IMR-90 (cell line): ENCODE data around the gene HSPA12A. TPM values are rescaled to one million over a fixed set of nuclear protein-coding genes. Genes with fewer than 3 reads are reported as not detected.

ENCODE experiments used
- ATAC-seq: fragments of 200-7000 bp; cut with Tn5 transposase; 2 replicates; pipeline ENCODE4 v1.9.1; 2020; ENCODE audit warnings: low read depth, mild to moderate bottlenecking, moderate library complexity
- BruUV-seq: library from RNA; stranded (reverse); fragments of 400-500 nt; replicated peaks from 2 replicates; lab custom pipeline; 2021; lab: Mats Ljungman, UMichigan
- CTCF ChIA-PET: fragments of 300-600 bp; formaldehyde crosslinking; extraction: SDS; loops from one replicate; lab custom pipeline; 2021; ENCODE audit warnings: antibody characterized with exemption; lab: Yijun Ruan, JAX
- POLR2A ChIA-PET: fragments of 300-600 bp; sonication (Branson Sonifier 250); formaldehyde crosslinking; loops from one replicate; lab custom pipeline; 2022; ENCODE audit warnings: antibody characterized with exemption; ENCODE audit not compliant: unreplicated experiment; lab: Charles Lee
- DNase-seq: peaks from one replicate; pipeline ENCODE4 v3.0.0; 2013
- H2AFZ ChIP-seq: replicated peaks from 2 replicates; pipeline ENCODE3; 2013; ENCODE audit warnings: low read length, mild to moderate bottlenecking; ENCODE audit not compliant: poor library complexity
- H2AK5ac ChIP-seq: 2 replicates; pipeline ENCODE4 v1.6.1; 2013; ENCODE audit warnings: low read depth, low read length, inconsistent platforms
- H2AK9ac ChIP-seq: replicated peaks from 2 replicates; pipeline ENCODE3; 2013; ENCODE audit warnings: mild to moderate bottlenecking, low read depth, low read length, moderate library complexity; ENCODE audit not compliant: poor library complexity
- H2BK120ac ChIP-seq: 2 replicates; pipeline ENCODE4 v1.6.1; 2013; ENCODE audit warnings: low read depth, low read length, inconsistent platforms
- H2BK15ac ChIP-seq: 3 replicates; pipeline ENCODE4 v1.6.1; 2013; ENCODE audit warnings: low read depth, low read length, inconsistent platforms
- H2BK20ac ChIP-seq: 2 replicates; pipeline ENCODE4 v1.6.1; 2013; ENCODE audit warnings: low read depth, mild to moderate bottlenecking, inconsistent platforms, low read length, moderate library complexity
- H2BK5ac ChIP-seq: 2 replicates; pipeline ENCODE4 v1.6.1; 2013; ENCODE audit warnings: mild to moderate bottlenecking, low read depth, low read length, inconsistent platforms; ENCODE audit not compliant: poor library complexity, severe bottlenecking
- H3K14ac ChIP-seq: replicated peaks from 2 replicates; pipeline ENCODE4 v1.6.1; 2013; ENCODE audit warnings: low read depth, low read length, inconsistent platforms
- H3K18ac ChIP-seq: 2 replicates; pipeline ENCODE4 v1.6.1; 2013; ENCODE audit warnings: low read depth, low read length, control low read depth
- H3K23ac ChIP-seq: 2 replicates; pipeline ENCODE4 v1.6.1; 2013; ENCODE audit warnings: low read depth, low read length, inconsistent platforms
- H3K27ac ChIP-seq: 2 replicates; pipeline ENCODE4 v1.5.1; 2013; ENCODE audit warnings: mild to moderate bottlenecking, control low read depth, low read length; ENCODE audit not compliant: insufficient read depth
- H3K27me3 ChIP-seq: 2 replicates; pipeline ENCODE4 v1.6.1; 2013; ENCODE audit warnings: low read length; ENCODE audit not compliant: control insufficient read depth, insufficient read depth
- H3K36me3 ChIP-seq: 2 replicates; pipeline ENCODE4 v1.6.1; 2013; ENCODE audit warnings: low read length, mixed read lengths; ENCODE audit not compliant: control insufficient read depth, insufficient read depth
- H3K4ac ChIP-seq: 2 replicates; pipeline ENCODE4 v1.6.1; 2013; ENCODE audit warnings: low read depth, low read length, inconsistent platforms
- H3K4me1 ChIP-seq: 2 replicates; pipeline ENCODE4 v1.6.1; 2013; ENCODE audit warnings: low read length, mixed read lengths; ENCODE audit not compliant: control insufficient read depth, insufficient read depth
- H3K4me2 ChIP-seq: 2 replicates; pipeline ENCODE4 v1.6.1; 2013; ENCODE audit warnings: low read depth, mild to moderate bottlenecking, control low read depth, low read length, moderate library complexity
- H3K4me3 ChIP-seq: 2 replicates; pipeline ENCODE4 v1.5.1; 2013; ENCODE audit warnings: low read depth, mild to moderate bottlenecking, control low read depth, low read length, moderate library complexity; ENCODE audit not compliant: insufficient read depth
- H3K56ac ChIP-seq: 2 replicates; pipeline ENCODE4 v1.6.1; 2013; ENCODE audit warnings: low read length, inconsistent platforms; ENCODE audit not compliant: insufficient read depth; ENCODE audit errors: extremely low read depth
- H3K79me1 ChIP-seq, 2 experiments: 2 replicates each; pipeline ENCODE4 v1.6.1; 2013; ENCODE audit warnings: low read length in 2 of 2, inconsistent platforms in 1 of 2, low read depth in 1 of 2
- H3K9ac ChIP-seq: 2 replicates; pipeline ENCODE4 v1.6.1; 2013; ENCODE audit warnings: low read depth, low read length, control low read depth
- H3K9me1 ChIP-seq: 2 replicates; pipeline ENCODE4 v1.6.1; 2013; ENCODE audit warnings: low read length, inconsistent platforms; ENCODE audit not compliant: insufficient read depth
- H3K9me3 ChIP-seq: 2 replicates; pipeline ENCODE4 v1.6.1; 2013; ENCODE audit warnings: low read length; ENCODE audit not compliant: control insufficient read depth, insufficient read depth
- H4K20me1 ChIP-seq: 2 replicates; pipeline ENCODE4 v1.6.1; 2013; ENCODE audit warnings: low read length, inconsistent platforms; ENCODE audit not compliant: insufficient read depth
- H4K5ac ChIP-seq: 2 replicates; pipeline ENCODE4 v1.6.1; 2013; ENCODE audit warnings: mild to moderate bottlenecking, low read depth, low read length, control low read depth
- H4K8ac ChIP-seq, 2 experiments: 2 replicates each; pipeline ENCODE4 v1.6.1; 2013; ENCODE audit warnings: low read depth in 2 of 2, low read length in 2 of 2, control low read depth in 1 of 2, inconsistent platforms in 1 of 2
- H4K91ac ChIP-seq: 2 replicates; pipeline ENCODE4 v1.6.1; 2013; ENCODE audit warnings: low read depth, low read length, inconsistent platforms; ENCODE audit not compliant: insufficient read depth
- BHLHE40 ChIP-seq: fragments of 150-350 bp; IDR thresholded peaks from 2 replicates; pipeline ENCODE4 v1.6.1; 2016; ENCODE audit warnings: mild to moderate bottlenecking, low read depth, low read length
- CEBPB ChIP-seq: IDR thresholded peaks from 2 replicates; pipeline ENCODE4 v1.6.1; 2012; ENCODE audit warnings: low read depth, low read length, improper control_type of control experiment
- CHD1 ChIP-seq: IDR thresholded peaks from 2 replicates; pipeline ENCODE4 v1.6.1; 2012; ENCODE audit warnings: low read depth, low read length, improper control_type of control experiment
- CTCF ChIP-seq: conservative IDR thresholded peaks from 2 replicates; pipeline ENCODE4 v1.5.1; 2012; ENCODE audit warnings: mild to moderate bottlenecking, low read depth, low read length, improper control_type of control experiment
- ELK1 ChIP-seq: fragments of 150-350 bp; IDR thresholded peaks from 2 replicates; pipeline ENCODE4 v1.6.1; 2016; ENCODE audit warnings: low read depth, mild to moderate bottlenecking, low read length, moderate library complexity, borderline replicate concordance
- FOS ChIP-seq: fragments of 150-350 bp; IDR thresholded peaks from 2 replicates; pipeline ENCODE4 v1.6.1; 2016; ENCODE audit warnings: low read depth, low read length
- MAFK ChIP-seq: IDR thresholded peaks from 2 replicates; pipeline ENCODE4 v1.6.1; 2012; ENCODE audit warnings: low read depth, low read length, improper control_type of control experiment
- MAZ ChIP-seq: IDR thresholded peaks from 2 replicates; pipeline ENCODE4 v1.6.1; 2012; ENCODE audit warnings: low read depth, mild to moderate bottlenecking, low read length, improper control_type of control experiment, moderate library complexity, borderline replicate concordance
- MXI1 ChIP-seq: IDR thresholded peaks from 2 replicates; pipeline ENCODE4 v1.6.1; 2012; ENCODE audit warnings: low read depth, mild to moderate bottlenecking, low read length, moderate library complexity, borderline replicate concordance
- NFE2L2 ChIP-seq: fragments of 150-350 bp; IDR thresholded peaks from 2 replicates; pipeline ENCODE4 v1.6.1; 2016; ENCODE audit warnings: low read depth, mild to moderate bottlenecking, low read length
- POLR2A ChIP-seq: IDR thresholded peaks from 2 replicates; pipeline ENCODE4 v1.6.1; 2012; ENCODE audit warnings: mild to moderate bottlenecking, low read depth, low read length
- RAD21 ChIP-seq: IDR thresholded peaks from 2 replicates; pipeline ENCODE4 v1.6.1; 2012; ENCODE audit warnings: low read length, improper control_type of control experiment
- RCOR1 ChIP-seq: IDR thresholded peaks from 2 replicates; pipeline ENCODE4 v1.6.1; 2012; ENCODE audit warnings: mild to moderate bottlenecking, low read length, improper control_type of control experiment; ENCODE audit not compliant: insufficient replicate concordance
- RFX5 ChIP-seq: IDR thresholded peaks from 2 replicates; pipeline ENCODE4 v1.8.0; 2012; ENCODE audit warnings: low read depth, mild to moderate bottlenecking, low read length, moderate library complexity
- SMC3 ChIP-seq: fragments of 150-350 bp; IDR thresholded peaks from 2 replicates; pipeline ENCODE4 v1.6.1; 2016; ENCODE audit warnings: low read depth, mild to moderate bottlenecking, antibody characterized with exemption, low read length, moderate library complexity
- WGBS, 2 experiments: methylation state at CpG; one replicate each; pipeline versions ENCODE4 v1.1.5 to v1.1.7; 2013; ENCODE audit warnings: missing lambda C conversion rate in 2 of 2; ENCODE audit not compliant: insufficient read length in 1 of 2; ENCODE audit errors: extremely low coverage in 2 of 2; 5-methylcytosine and 5-hydroxymethylcytosine counted together
- dilution Hi-C: fragments of 300-500 bp; cut with HindIII; formaldehyde crosslinking; loops from one replicate; pipeline ENCODE4 v1.14.3; 2018; ENCODE audit warnings: low sequenced_read_pairs; ENCODE audit not compliant: unreplicated experiment
- in situ Hi-C: fragments of 300-500 bp; cut with MboI; formaldehyde crosslinking; loops from 3 replicates; pipeline ENCODE4 v1.14.3; 2019; ENCODE audit warnings: low sequenced_read_pairs, inconsistent platforms, mixed read lengths
- intact Hi-C: fragments of 100-400 bp; cut with micrococcal nuclease; formaldehyde crosslinking; loops from 2 replicates; pipeline ENCODE4 v1.10.0; 2022
- polyA plus RNA-seq, 3 experiments: library from polyadenylated mRNA; depleted of rRNA; stranded (reverse); fragments of >200 nt; gene quantifications; 2 replicates each; pipeline ENCODE4 v1.2.3, GENCODE V29; 2012; ENCODE audit warnings: low replicate concordance in 1 of 3
- total RNA-seq: library from RNA; depleted of rRNA; stranded (reverse); fragments of >200 nt; gene quantifications from 2 replicates; pipeline ENCODE4 v1.2.3, GENCODE V29; 2012
- TF ChIP-seq, protein P1 (sequence below): fragments of 150-350 bp; IDR thresholded peaks from 2 replicates; pipeline ENCODE4 v1.6.1; 2017; ENCODE audit warnings: mild to moderate bottlenecking, antibody characterized with exemption, low read length, low read depth

The HSPA12A gene
- total and polyA plus RNA-seq, 2 of the 4 experiments (the other 2 are of a cell fraction), result 16.1 to 16.7 TPM

GRCh38 chr10:116672891-116673290, 69.5 kb downstream of the HSPA12A start:
- H2BK15ac ChIP-seq, result no peak overlapping the region
- CTCF ChIA-PET, result no interaction called here
- in situ Hi-C loops, result loop anchor here (5.0 kb wide), 1 partner anchor 504 kb away; no protein-coding TSS in a partner anchor

More at GRCh38 chr10:116672891-116673290, 69.5 kb downstream of the HSPA12A start:
- no peak overlapping the region for H3K9ac ChIP-seq
- no peak overlapping the region for H2AK5ac ChIP-seq
- peaks cover 6% of the 10 kb centered on the region for H3K4me1 ChIP-seq
- H3K14ac ChIP-seq, result no peak overlapping the region
- WGBS, 2 experiments, result 100% methylated on average over 2 of the region's 5 CpGs; no CpG with 5 or more reads in 1 of the 2 experiments
- H3K56ac ChIP-seq, result no peak overlapping the region
- POLR2A ChIA-PET, result no interaction called here
- no peak overlapping the region for H3K18ac ChIP-seq
- H3K23ac ChIP-seq, result no peak overlapping the region
- H3K4me2 ChIP-seq, result no peak overlapping the region
- no peak overlapping the region for H4K91ac ChIP-seq
- intact Hi-C loops, result no loop called here
- H3K9me1 ChIP-seq, result peaks cover 14% of the 10 kb centered on the region
- no peak overlapping the region for H2AK9ac ChIP-seq
- H2BK120ac ChIP-seq, result no peak overlapping the region
- H3K79me1 ChIP-seq, result no peaks in the 10 kb centered on the region
- no TSS peak for BruUV-seq
- no peak overlapping the region for H3K4me3 ChIP-seq
- H3K27ac ChIP-seq, result no peak overlapping the region
- no peak overlapping the region for H2BK20ac ChIP-seq
- TF ChIP-seq FOS (no peak), BHLHE40 (no peak), POLR2A (no peak), MAFK (no peak), MXI1 (no peak), NFE2L2 (no peak), SMC3 (no peak), CTCF (no peak), RAD21 (no peak), RFX5 (no peak), RCOR1 (no peak), ELK1 (no peak), CHD1 (no peak), MAZ (no peak), CEBPB (no peak)
- TF ChIP-seq, protein P1, sequence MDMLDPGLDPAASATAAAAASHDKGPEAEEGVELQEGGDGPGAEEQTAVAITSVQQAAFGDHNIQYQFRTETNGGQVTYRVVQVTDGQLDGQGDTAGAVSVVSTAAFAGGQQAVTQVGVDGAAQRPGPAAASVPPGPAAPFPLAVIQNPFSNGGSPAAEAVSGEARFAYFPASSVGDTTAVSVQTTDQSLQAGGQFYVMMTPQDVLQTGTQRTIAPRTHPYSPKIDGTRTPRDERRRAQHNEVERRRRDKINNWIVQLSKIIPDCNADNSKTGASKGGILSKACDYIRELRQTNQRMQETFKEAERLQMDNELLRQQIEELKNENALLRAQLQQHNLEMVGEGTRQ, result no peak
- no peak for DNase-seq
- H3K36me3 ChIP-seq, result peaks cover 10% of the 10 kb centered on the region
- no peak overlapping the region for H2AFZ ChIP-seq
- H3K9me3 ChIP-seq, result no peaks in the 10 kb centered on the region
- H4K8ac ChIP-seq, result no peak overlapping the region
- H4K20me1 ChIP-seq, result no peaks in the 10 kb centered on the region
- no peaks in the 10 kb centered on the region for H3K27me3 ChIP-seq
- H4K5ac ChIP-seq, result no peak overlapping the region
- H2BK5ac ChIP-seq, result no peak overlapping the region
- H3K4ac ChIP-seq, result no peak overlapping the region
- ATAC-seq, result no peak
- dilution Hi-C loops, result no loop called here
